Activated CD8-positive, alpha-beta memory T cell treated with anti-CD3 and anti-CD28 coated beads, Interleukin-2, amount 50 U/mL, for 4 hours (primary cell): ENCODE data around the gene CROT.

ENCODE experiments used
- DNase-seq: peaks from one replicate; pipeline ENCODE4 v3.0.0-alpha.2; 2020

Gene CROT

DNA sequence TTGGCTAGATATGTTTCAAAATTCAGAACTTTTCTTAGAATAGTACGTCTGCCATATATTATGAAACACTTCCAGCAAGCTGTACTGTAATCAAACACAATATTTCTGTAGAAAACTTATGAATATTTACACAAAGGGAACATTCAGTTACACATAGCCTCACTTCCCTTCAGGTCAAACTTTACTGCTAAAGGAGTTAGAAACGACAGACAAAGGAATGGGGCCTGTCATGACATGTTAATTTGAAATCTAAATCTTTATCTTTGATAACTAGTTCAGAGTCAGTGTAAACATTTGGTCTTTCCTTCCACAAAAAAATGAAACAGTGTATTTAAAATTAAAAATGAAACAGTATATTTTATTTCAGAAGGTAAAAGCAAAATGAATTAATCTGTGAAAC is 1.0 kb upstream of the CROT start:
- DNase-seq = no peak

DNA sequence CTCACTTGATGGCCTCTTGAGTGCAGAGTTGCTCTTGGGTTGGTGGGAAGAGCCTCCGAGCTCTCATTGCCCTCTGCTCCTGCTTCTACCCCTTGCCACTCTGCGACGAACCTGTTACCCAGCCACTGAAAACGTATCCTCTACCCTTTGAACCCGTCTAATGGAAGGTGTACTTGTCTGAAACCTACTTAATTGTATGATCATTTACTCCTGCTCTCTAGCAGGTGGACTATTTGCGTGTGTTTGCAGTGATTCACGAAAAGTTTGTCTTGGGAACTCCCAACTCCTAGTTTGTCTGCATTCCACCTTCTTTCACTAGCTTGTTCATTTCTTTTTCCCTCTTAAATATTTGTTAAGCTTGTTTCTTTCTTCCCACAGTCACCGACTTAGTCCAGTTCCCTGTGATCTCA is 503 bp downstream of the CROT start:
- DNase-seq = no peak

DNA sequence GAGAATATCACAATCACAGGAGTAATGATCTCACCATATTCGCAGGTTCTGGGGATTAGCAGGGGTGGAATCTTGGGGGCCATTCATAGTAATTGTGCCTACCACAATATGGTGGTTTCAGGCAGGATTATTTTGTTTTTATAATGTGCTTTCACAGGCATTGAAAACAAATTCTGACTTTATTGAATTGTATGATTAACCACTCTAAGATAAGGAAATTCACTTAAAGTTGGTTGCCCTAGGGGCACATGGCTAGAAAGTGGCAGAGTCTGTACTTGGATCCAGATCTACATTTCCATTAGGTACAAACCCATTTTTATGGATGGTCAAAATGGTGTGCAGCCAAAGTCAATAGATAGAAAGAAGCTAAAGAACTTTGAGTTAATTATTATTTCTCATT is 1.7 kb downstream of the CROT start:
- no peak for DNase-seq

- DNase-seq = no peak
These were observed 2.2 kb downstream of the CROT start for GRCh38 chr7:87347664-87348063.

DNA sequence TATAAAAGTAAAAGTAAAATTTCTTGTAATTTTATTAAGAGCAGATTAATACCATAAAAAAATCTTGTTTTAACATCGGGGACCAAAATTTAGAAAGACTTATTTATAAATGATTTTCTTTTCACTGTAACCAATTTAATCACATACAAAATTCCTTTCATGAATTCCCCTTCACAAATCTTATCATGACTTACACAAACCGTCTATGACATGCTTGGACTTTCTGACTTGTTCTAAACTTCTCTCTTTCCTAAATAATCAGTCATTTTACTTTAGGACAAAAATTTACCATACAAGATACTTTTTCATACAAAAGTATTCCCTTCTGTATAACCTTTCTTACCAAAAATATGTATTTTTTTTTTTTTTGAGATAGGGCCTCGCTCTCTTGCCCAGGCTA is 9.3 kb downstream of the CROT start:
- DNase-seq = no peak

- no peak for DNase-seq
These were observed 11.0 kb downstream of the CROT start for GRCh38 chr7:87356448-87356847.

GRCh38 chr7:87359366-87359765 is 13.9 kb downstream of the CROT start:
- no peak for DNase-seq

GRCh38 chr7:87361320-87361719 is 15.9 kb downstream of the CROT start:
- no peak for DNase-seq

DNA sequence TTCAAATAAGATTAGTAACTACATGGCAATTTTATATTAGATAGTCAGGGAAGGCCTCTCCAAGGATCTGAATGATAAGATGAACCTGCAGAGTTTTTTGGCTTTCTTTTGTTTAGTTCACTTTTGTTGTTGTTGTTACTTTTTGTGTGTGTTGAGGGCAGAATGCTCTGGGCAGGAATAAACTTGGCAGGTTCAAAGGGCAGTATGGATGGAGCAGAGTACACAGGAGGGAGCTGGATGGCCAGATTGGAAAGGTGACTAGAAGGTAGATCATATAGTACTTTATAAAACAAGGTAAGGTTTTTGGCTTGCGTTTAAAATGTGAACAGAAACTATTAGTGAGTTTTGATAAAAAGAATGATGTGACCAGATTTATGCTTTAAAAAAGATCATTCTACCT is 17.9 kb downstream of the CROT start:
- DNase-seq = no peak

- DNase-seq = no peak
These were observed 18.8 kb downstream of the CROT start for GRCh38 chr7:87364246-87364645.

DNA sequence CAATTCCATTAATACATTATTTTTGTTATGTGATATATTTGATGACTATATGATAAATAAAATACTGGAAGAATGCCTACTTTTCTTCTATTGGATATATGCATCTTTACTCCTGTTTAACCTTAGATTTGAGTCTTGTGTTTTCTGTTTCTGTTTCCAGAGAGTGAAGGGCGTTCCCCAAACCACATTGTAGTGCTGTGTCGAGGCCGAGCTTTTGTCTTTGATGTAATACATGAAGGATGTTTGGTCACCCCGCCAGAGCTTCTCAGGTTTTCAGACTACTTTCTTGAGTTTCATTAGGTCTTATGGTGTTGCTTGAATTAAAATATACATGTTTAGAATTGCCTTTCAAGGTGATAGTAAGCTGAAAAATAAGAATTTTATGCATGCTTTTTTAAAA is 23.8 kb downstream of the CROT start:
- DNase-seq = no peak

DNA sequence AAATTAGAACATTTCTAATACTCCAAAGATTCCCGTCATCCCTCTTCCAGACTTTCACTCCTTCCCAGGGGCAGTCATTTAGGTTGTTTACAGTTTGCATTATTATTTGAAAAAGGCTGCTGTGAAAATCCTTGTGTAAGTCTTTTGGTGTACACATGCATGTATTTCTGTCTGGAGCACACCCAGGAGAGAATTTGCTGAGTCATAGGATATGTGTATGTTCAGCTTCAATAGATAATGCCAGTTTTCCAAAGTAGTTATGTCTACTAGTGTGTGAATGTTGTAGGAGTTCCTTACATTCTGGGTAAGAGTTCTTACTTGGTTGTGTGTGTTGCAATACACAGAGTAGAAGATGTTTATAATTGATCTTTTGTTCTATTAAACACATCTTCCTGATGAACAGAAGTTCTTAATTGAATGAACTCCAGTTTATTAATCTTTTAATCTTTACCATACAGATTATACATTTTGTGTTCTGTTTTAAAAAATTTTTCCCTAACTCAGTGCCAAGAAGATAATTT is 25.3 kb downstream of the CROT start:
- no peak for DNase-seq

GRCh38 chr7:87375662-87376435 is 30.4 kb downstream of the CROT start:
- no peak for DNase-seq

DNA sequence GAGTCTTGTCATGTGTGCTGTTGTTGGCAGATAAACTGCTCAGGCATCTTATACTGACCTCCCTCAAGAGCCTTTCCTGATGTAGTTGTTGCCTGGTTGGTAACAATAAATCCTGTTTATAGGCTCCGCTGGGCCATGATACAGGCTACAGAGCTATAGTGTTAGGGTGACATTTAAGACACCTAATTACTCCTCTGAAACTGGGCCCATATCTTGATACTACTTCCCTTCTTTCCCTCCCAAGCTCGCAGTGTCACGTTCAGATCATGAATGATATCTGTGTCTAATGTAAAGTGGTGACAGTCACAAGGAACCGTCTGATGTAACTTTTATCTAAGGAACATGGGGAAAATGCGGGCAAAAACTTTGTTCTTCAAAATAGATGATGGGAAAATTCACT is 35.4 kb downstream of the CROT start:
- DNase-seq = no peak

DNA sequence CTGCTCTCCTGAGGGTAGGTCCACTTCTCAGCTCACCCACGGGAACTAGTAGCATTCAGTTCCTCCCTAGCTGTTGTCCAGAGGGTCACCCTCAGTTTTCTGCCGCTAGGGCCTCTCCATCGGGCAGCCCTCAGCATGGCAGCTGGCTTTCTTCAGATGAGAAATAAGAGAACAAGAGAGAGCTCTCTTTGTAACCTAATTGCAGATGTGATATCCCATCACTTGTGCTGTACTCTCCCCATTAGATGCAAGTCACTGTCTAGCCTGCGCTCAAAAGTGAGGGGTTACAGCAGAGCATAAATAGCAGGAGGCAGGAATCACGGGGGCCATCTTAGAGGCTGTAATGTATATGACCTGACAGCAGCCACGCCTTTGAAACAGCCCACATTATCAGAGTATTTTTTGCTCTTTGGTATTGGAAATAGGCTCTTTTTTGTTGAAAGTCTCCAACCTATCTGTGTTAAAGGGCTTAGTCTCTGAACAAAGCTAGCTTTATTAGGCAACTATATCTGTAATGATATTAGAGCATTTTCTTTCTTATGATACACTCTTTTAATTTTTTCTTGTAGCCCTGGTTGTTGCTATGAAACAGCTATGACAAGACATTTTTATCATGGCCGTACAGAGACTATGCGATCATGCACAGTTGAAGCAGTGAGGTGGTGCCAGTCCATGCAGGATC is 45.7 kb downstream of the CROT start:
- DNase-seq = no peak

- no peak for DNase-seq
These were observed 50.1 kb downstream of the CROT start for GRCh38 chr7:87395442-87396020.

GRCh38 chr7:87398446-87398845 is 53.0 kb downstream of the CROT start:
- DNase-seq = no peak

- DNase-seq = no peak
These were observed 59.2 kb downstream of the CROT start for GRCh38 chr7:87404674-87405073.

DNA sequence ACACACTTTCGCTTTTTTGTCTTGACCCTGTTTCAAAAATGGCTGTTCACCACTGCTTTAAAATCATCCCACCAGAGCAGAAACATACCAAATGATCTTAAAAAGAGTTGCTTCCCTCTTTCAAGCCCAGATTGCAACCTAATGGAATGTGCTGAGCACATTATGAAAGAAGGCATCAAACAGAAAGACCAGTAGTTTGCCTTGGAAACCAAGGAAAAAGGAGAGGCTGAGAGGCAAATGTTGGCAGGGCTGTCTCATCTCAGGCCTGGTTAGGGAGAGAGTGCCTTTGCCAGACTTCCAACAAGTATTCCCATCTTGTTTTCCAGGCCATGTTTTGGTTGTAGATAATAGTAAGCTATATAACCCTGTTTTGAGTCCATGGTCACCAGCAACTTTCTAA is 65.7 kb downstream of the CROT start:
- DNase-seq = no peak

GRCh38 chr7:87413029-87413428 is 67.6 kb downstream of the CROT start:
- DNase-seq = no peak

- no peak for DNase-seq
These were observed 68.7 kb downstream of the CROT start for GRCh38 chr7:87413951-87414793.

DNA sequence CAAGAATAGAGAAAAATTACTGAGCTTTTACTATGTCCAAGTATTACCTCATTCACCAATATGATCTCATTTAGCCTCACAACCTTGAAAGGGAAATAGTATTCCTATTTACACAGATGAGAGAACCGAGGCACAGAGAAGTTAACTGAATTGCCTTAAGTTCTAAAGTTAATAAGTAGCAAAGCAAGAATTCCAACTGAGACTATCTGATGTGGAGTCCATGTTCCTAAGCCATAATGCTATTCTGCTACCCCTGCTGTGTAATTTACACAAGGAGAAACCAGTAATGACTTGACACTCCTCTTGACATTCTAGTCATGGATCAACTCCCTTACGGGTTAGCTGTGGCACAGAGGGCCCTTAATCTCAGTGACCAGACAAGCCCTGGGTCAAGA is 69.3 kb downstream of the CROT start:
- DNase-seq = no peak
